Esophagus (tissue), 2 donors: Measurements from ENCODE around the gene EPHA2. TPM values are rescaled to one million over a fixed set of nuclear protein-coding genes. Genes with fewer than 3 reads are reported as not detected.

Experiments used
- H3K27ac ChIP-seq, 2 donors: one replicate each; pipeline ENCODE4 v1.5.1; 2013; ENCODE audit warnings: low read depth in 2 of 2, mild to moderate bottlenecking in 2 of 2, inconsistent platforms in 1 of 2, low read length in 1 of 2, moderate library complexity in 1 of 2
- H3K27me3 ChIP-seq, 2 donors: one replicate each; pipeline ENCODE4 v1.6.1; 2013; ENCODE audit warnings: low read length in 2 of 2, control low read depth in 1 of 2, mild to moderate bottlenecking in 1 of 2; ENCODE audit not compliant: insufficient read depth in 2 of 2, control insufficient read depth in 1 of 2
- H3K36me3 ChIP-seq, 2 donors: one replicate each; pipeline ENCODE4 v1.6.1; 2013; ENCODE audit warnings: low read length in 1 of 2; ENCODE audit not compliant: control insufficient read depth in 2 of 2, insufficient read depth in 2 of 2
- H3K4me1 ChIP-seq, 2 donors: one replicate each; pipeline ENCODE4 v1.6.1; 2013; ENCODE audit warnings: low read length in 1 of 2; ENCODE audit not compliant: control insufficient read depth in 2 of 2, insufficient read depth in 2 of 2
- H3K4me3 ChIP-seq, 2 donors: one replicate each; pipeline ENCODE4 v1.5.1; 2013; ENCODE audit warnings: low read length in 2 of 2, mild to moderate bottlenecking in 2 of 2, low read depth in 1 of 2, moderate library complexity in 1 of 2
- H3K9me3 ChIP-seq, 2 donors: one replicate each; pipeline ENCODE4 v1.6.1; 2013; ENCODE audit warnings: mild to moderate bottlenecking in 2 of 2, low read depth in 1 of 2, low read length in 1 of 2, moderate library complexity in 1 of 2; ENCODE audit not compliant: control insufficient read depth in 2 of 2, insufficient read depth in 1 of 2
- WGBS, 2 donors: extraction: QIAGEN DNeasy Blood & Tissue Kit; methylation state at CpG; one replicate each; pipeline ENCODE4 v1.1.7; 2013; 5-methylcytosine and 5-hydroxymethylcytosine counted together
- polyA plus RNA-seq, 2 donors: library from polyadenylated mRNA; stranded (reverse); fragments of 200-250 nt; gene quantifications; one replicate each; pipeline ENCODE4 v1.2.3, GENCODE V29; 2013
- donor health status: healthy with polysubstance abuse.
- donor health status: Bipolar disorder and iron deficiency.

EPHA2 gene
- polyA plus RNA-seq, 2 donors = 111 to 133 TPM

DNA sequence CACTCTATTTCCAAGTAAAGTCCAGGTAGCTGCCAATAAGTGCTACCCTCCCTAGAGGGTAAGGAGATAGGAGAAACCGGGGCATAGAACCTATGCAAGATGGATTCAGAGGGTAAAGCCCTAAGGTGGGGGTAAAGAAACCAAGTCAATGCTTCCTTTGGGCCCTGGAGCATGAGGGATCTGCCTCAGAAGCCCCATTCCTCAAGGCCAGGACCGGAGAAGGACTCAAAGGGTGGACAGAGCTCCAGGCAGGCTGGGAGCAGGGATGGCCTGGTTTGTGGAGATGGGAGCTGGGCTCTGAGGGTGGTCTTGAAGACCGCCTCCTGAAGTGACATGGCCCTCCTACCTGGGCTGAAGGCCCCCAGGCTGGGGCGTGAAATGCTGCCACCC lies 3.9 kb downstream of the EPHA2 start:
- Histone ChIP-seq H3K9me3 (no peaks in the 10 kb centered on the region), H3K36me3 (peaks cover 8 to 22% of the 10 kb centered on the region in 2 donors), H3K4me1 (peaks cover 8 to 9% of the 10 kb centered on the region in 2 donors), H3K27me3 (no peaks in the 10 kb centered on the region), H3K27ac (peak overlapping the region; percentile 88 to 94), H3K4me3 (peak overlapping the region; percentile 36 to 72)
- WGBS, 2 donors = 78 to 83% methylated on average over 4 of the region's 4 CpGs

DNA sequence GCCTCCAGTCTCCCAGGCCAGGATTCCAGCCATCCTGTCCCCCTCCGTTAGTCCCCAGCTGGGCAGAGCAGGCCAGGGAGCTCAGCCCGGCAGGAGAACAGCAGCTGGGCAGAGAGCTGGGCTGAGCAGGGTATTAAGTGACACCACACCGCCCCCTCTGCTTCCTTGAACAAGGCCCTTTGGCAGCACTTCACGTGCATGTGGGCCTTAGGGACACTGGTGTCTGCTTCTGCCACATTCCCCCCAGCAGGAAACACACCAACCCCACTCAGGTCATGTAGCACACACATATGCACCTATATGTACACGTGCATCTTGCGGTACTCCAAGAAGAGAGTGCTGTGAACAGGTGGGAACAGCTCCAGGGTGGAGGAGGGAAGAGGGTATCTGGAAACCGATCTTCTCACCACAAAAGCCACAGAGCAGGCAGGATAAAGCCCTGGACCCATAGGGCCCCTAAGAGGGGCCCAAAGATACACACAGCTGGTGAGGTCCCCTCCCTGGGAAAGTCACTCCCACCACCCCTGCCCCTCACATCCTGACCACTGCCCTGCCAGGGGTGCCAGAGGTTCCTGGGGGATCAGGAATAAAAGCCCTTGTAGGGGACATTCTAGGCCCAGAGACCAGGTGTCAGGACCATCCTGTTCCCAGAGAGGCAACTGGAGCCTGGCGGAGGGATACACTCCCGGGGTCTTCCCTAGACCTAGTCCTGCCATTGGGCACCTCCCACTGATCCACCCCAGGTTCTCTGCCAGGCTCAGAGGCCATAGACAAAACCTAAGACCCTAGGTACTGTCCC lies 4.5 kb downstream of the EPHA2 start:
- Histone ChIP-seq H3K36me3 (peaks cover 10 to 22% of the 10 kb centered on the region in 2 donors), H3K4me3 (peak overlapping the region; percentile 36 to 72), H3K9me3 (no peaks in the 10 kb centered on the region), H3K27me3 (no peaks in the 10 kb centered on the region), H3K27ac (peak overlapping the region; percentile 88 to 94), H3K4me1 (peaks cover 11 to 13% of the 10 kb centered on the region in 2 donors)
- WGBS, 2 donors = 60 to 66% methylated on average over 9 of the region's 9 CpGs

DNA sequence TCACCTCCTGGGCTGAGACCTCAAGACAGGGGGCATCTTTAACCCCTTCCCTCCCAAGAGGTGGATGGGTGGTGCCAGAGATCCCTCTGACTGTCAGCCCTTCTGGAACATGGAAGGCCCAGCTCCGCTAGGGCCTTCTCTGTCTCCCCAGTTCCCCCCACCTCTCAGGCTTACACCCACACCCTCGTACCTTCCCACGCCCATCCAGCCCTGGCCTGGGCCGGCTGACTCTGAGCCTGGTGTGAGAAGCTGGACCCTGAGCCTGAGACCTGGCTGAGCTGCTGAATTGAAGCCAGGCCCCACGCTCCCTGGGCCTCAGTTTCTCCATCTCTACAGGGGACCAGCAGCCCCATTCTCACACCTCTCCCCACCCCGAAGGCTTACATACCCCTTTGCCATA lies 5.4 kb downstream of the EPHA2 start:
- Histone ChIP-seq H3K9me3 (no peaks in the 10 kb centered on the region), H3K27me3 (no peaks in the 10 kb centered on the region), H3K27ac (peak overlapping the region; percentile 33 to 94), H3K36me3 (peaks cover 10 to 25% of the 10 kb centered on the region in 2 donors), H3K4me1 (peaks cover 14 to 20% of the 10 kb centered on the region in 2 donors), H3K4me3 (peak overlapping the region; percentile 36 to 72)
- WGBS, 2 donors = 75 to 78% methylated on average over 6 of the region's 6 CpGs

DNA sequence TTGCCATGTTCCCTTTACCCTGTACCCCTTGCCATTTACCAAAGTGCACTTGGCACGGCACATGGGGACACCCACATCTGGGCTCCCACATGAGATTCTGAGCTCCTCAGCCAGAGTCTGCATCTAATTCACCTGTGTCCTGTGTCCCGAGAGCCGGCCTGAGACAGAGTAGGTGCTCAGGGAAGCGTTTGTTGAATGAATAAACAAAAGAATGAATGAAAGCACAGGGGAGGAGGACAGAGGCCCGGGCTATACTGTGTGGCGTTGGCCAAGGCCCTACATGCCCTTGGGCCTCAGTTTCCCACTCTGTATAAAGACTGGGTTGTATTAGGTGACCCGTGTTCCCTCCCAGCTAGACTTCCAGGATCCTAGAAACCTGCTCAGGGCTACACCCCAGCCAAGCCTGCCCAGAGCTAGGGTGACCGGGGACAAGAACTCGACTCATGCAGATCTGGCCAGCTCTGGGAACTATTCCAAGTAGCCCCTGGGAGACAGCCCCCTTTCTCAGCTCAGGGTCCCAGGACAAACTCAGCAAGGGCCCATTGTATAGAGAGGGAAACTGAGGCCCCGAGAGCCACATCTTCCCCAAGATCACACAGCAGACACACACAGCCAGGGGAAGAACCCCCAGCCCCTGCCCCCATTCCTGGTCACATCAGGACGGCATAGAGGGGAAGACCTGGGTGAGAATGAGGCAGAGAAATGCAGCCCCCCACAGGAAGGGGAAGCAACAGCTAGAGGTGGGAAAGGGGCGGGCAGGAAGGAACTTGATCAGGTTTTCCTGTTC lies 6.0 kb downstream of the EPHA2 start:
- H3K27me3 ChIP-seq = no peaks in the 10 kb centered on the region
- H3K4me1 ChIP-seq = peaks cover 21 to 25% of the 10 kb centered on the region in 2 donors
- peaks cover 10 to 27% of the 10 kb centered on the region in 2 donors for H3K36me3 ChIP-seq
- H3K9me3 ChIP-seq = no peaks in the 10 kb centered on the region
- peak overlapping the region; percentile 36 to 72 for H3K4me3 ChIP-seq
- 82 to 83% methylated on average over 12 of the region's 12 CpGs for WGBS, 2 donors
- peak overlapping the region; percentile 33 to 94 for H3K27ac ChIP-seq

DNA sequence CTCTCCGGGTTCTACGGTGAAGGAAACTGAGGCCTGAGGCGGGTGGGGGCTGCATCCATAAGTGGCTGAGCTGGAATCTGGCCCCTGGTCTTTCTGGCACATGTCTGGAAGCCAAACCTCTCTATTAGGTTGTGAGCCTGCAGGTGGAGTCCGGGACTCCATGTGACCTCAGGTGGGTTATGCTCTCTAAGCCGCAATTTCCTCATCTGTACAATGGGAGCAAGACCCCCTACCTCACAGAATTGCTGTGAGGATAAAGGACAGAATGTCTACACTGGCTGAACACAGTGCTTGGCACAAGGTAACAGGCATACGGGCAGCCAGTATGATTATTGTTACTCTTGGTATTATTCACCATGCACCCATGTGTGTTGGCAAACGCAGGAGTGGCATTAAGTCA lies 6.7 kb downstream of the EPHA2 start:
- Histone ChIP-seq H3K27me3 (no peaks in the 10 kb centered on the region), H3K9me3 (no peaks in the 10 kb centered on the region), H3K27ac (peak overlapping the region in 1 of 2 donors; percentile 42), H3K4me1 (peaks cover 25 to 31% of the 10 kb centered on the region in 2 donors), H3K4me3 (peak overlapping the region in 1 of 2 donors; percentile 30), H3K36me3 (peaks cover 10 to 32% of the 10 kb centered on the region in 2 donors)
- 86 to 89% methylated on average over 7 of the region's 7 CpGs for WGBS, 2 donors

DNA sequence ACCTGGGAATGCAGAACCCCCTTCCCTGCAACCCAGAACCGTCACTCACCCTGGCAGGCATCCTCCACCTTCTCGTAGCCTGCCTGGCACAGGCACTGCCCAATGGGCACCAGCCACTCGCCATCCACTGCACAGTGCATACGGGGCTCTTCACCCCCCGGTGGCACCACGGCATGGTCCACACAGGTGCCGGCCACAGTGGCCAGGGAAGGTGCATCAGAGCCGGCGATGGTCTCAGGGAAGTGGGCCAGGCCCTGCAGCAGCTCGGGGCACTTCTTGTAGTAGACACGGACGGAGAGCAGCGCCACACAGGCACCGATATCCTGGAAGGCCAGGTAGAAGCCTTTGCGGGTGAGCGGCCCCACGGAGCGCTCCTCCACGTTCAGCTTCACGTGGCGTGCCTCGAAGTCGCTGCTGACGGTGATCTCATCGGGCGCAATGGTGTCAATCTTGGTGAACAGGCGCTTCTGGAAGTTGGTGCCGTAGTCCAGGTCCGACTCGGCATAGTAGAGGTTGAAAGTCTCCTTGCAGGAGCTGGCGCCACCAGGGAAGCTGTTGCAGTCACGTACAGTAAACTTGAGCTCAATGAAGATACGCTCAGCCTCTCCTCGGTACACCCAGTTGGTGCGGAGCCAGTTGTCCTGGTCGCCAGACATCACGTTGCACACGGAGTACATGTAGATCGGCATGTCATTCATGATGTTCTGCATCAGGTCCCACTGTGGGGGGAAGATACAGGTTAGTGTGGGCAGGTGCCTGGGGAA lies 7.4 kb downstream of the EPHA2 start:
- peak overlapping the region; percentile 11 to 44 for H3K27ac ChIP-seq
- H3K27me3 ChIP-seq = no peaks in the 10 kb centered on the region
- peaks cover 21 to 37% of the 10 kb centered on the region in 2 donors for H3K4me1 ChIP-seq
- no peaks in the 10 kb centered on the region for H3K9me3 ChIP-seq
- H3K4me3 ChIP-seq = peak overlapping the region; percentile 30 to 40
- peaks cover 10 to 33% of the 10 kb centered on the region in 2 donors for H3K36me3 ChIP-seq
- 89 to 93% methylated on average over 39 of the region's 39 CpGs for WGBS, 2 donors

DNA sequence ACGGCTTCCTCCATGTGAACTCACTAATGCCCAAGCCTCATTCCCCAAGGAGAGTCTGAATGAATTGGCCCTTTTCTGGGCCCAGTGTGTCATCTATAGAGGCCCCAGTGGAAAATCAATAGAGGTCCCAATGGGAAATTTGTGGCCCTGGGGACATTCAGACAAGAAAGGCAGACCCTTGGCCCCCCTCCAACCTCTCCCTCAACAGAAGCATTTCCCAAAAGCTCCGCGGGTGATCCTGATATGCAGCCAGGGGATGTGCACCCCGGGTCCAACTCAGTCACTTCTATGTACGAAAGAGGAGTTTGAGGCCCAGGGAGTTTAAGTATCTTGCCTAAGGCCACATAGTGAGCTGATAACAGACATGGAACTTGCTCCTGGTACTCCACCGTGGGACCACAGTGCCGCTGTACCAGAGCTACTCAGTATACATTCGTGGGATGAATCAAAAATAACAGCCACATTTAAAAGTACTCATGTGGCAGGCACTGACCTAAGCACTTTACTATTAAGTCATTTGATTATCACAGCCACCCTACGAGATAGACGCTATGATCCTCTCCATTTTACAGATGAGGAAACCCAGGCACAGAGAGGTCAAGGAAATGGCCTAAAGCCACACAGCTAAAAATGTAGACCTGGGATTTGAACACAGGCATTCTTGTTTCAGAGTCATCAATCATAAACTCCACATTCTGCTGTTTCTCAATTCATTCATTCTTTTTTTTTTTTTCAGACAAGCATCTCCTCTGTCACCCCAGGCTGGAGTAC lies 8.5 kb downstream of the EPHA2 start:
- Histone ChIP-seq H3K4me3 (peak overlapping the region; percentile 27 to 40), H3K27ac (peak overlapping the region; percentile 88 to 94), H3K4me1 (peaks cover 21 to 46% of the 10 kb centered on the region in 2 donors), H3K36me3 (peaks cover 10 to 44% of the 10 kb centered on the region in 2 donors), H3K9me3 (peaks cover 0 to 3% of the 10 kb centered on the region in 2 donors), H3K27me3 (no peaks in the 10 kb centered on the region)
- 66% methylated on average over 10 of the region's 10 CpGs for WGBS, 2 donors

DNA sequence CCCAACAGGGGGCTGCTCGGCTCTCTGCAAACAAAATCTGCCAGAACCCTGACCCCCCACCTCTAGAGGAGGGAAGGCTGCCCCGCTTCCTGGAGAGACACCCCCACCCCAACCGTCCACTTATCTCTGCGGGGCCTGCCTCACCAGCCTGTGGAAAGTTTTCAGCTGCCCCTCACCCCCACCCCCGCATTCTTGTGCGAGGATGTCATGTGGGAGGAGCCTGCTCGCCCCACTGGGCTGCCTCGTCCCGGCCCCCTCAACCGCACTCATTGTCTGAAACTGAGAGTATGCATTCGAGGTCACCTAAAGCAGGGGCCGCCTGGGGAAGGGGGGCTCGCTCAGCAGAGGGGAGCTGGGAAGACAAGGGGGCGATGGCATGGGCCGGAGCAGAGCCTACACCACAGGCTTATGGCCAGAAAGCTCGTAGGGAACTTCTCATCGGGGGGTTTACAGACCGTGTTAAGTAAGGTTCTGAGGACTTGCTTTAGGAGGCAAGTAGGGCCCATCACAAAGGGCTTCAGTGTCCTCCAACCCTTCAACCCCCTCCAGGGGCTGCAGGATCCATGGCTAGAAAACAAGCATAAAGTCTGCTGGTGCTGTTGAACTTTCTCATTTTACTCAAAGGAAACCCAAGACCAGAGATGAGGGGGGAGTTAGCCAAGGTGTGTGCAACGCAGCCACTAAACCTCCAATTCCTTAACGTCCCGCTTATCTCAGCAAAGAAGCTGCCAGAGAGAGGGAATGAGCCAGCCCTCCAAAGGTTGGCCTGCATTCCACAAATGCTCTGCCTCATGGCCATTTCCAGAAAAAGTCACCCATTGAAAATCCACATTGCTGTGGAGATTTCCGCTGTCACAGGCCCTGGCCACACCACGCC lies 9.4 kb downstream of the EPHA2 start:
- Histone ChIP-seq H3K4me1 (peaks cover 18 to 50% of the 10 kb centered on the region in 2 donors), H3K27me3 (no peaks in the 10 kb centered on the region), H3K9me3 (peaks cover 0 to 3% of the 10 kb centered on the region in 2 donors), H3K36me3 (peaks cover 10 to 47% of the 10 kb centered on the region in 2 donors), H3K4me3 (peak overlapping the region; percentile 27 to 40), H3K27ac (peak overlapping the region; percentile 88 to 94)
- WGBS, 2 donors = 29 to 38% methylated on average over 23 of the region's 23 CpGs
